ACC112 (cell line): ENCODE measurements around the gene SPSB1.

Experiments
- H2AFZ ChIP-seq: fragments of 200-600 bp; sonication (generic); one replicate; pipeline ENCODE4 v1.6.0; 2017; ENCODE audit warnings: antibody characterized with exemption, low read length; ENCODE audit not compliant: unreplicated experiment
- H3K27ac ChIP-seq: fragments of 200-600 bp; sonication (generic); 2 replicates; pipeline ENCODE4 v1.5.1; 2014; ENCODE audit warnings: low read depth, mild to moderate bottlenecking, antibody characterized with exemption, low read length, moderate library complexity
- H3K27me3 ChIP-seq: fragments of 200-600 bp; sonication (generic); 2 replicates; pipeline ENCODE4 v1.6.1; 2014; ENCODE audit warnings: mild to moderate bottlenecking, antibody characterized with exemption, low read length, moderate library complexity, mixed read lengths; ENCODE audit not compliant: insufficient read depth
- H3K36me3 ChIP-seq: fragments of 200-600 bp; sonication (generic); 2 replicates; pipeline ENCODE4 v1.6.1; 2016; ENCODE audit warnings: mild to moderate bottlenecking, antibody characterized with exemption, low read length, moderate library complexity, mixed read lengths; ENCODE audit not compliant: insufficient read depth
- H3K4me1 ChIP-seq: fragments of 200-600 bp; sonication (generic); one replicate; pipeline ENCODE4 v1.6.1; 2016; ENCODE audit warnings: low read length, mixed read lengths; ENCODE audit not compliant: insufficient read depth, unreplicated experiment, control insufficient read depth
- H3K4me3 ChIP-seq: fragments of 200-600 bp; sonication (generic); 2 replicates; pipeline ENCODE4 v1.5.1; 2014; ENCODE audit warnings: mild to moderate bottlenecking, low read depth, low read length
- H3K79me2 ChIP-seq: fragments of 200-600 bp; sonication (generic); one replicate; pipeline ENCODE4 v1.6.0; 2016; ENCODE audit warnings: low read length; ENCODE audit not compliant: control insufficient read depth, unreplicated experiment, insufficient read depth

SPSB1 gene

DNA sequence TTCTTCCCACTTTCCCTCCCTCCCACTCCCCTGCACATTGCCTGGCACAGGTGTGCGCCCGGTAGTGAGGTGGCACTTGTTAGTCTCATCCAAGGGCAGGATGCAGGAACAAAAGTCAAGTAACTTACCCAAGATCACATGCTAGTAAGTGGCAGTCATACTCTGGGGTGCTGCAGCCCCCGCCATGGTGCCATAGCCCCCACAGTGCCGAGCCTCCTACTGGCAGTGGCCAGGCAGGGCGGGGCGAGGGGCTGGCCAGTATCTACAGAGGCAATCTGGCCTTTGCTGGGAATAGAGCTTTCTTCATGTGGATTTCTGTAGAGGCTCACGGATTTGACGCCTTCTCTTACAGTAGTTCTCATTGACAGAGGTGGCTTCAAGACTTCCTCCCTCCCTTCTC is 31.2 kb upstream of the SPSB1 start:
- Histone ChIP-seq H3K4me3 (no peak overlapping the region), H2AFZ (no peak overlapping the region), H3K4me1 (peaks cover 1% of the 10 kb centered on the region), H3K27ac (no peak overlapping the region), H3K79me2 (peaks cover 33% of the 10 kb centered on the region), H3K27me3 (no peaks in the 10 kb centered on the region), H3K36me3 (peaks cover 14% of the 10 kb centered on the region; the same call in 1 of the 2 replicates)

DNA sequence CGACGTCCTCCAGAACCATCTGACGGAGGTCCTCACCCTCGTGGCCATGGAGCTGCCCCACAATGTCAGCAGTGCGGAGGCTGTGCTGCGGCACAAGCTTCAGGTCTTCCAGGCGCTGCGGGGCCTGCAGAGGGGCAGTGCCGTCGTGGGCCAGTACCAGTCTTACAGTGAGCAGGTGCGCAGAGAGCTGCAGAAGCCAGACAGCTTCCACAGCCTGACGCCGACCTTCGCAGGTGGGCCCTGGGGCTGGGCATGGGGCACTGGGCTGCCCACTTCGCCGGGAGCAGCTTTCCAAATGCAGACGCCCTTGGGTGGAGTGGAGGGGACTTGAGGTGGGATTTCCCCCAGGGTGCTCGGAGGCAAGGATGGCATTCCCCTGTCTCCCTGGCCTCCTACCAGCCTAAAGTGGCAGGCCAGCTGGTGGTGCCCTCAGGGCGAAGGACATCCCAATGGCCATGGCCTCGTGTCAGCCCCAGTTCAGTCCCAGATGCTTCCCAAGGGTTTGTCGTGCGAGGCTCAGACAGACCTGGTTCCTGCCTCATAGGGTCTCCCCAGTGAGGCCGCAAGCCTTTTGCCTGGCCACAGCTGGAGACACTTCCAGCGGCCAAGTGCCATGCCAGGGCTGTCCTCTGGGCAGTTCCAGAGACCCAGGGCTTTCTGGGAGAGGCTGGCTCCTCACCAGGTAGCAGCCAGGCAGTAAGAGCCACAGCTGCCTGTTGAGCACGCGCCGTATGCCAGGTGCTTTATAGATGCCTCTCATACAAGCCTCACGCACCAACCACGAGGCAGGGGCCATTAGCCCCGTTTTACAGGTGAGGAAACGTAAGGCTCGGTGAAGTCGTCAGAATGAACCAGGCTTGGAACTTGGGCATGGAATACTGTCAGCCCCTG is 30.4 kb upstream of the SPSB1 start:
- H3K79me2 ChIP-seq: peaks cover 33% of the 10 kb centered on the region
- H3K36me3 ChIP-seq: peaks cover 14% of the 10 kb centered on the region; the same call in 1 of the 2 replicates
- no peak overlapping the region for H3K27ac ChIP-seq
- H3K4me3 ChIP-seq: no peak overlapping the region
- no peak overlapping the region for H2AFZ ChIP-seq
- H3K27me3 ChIP-seq: no peaks in the 10 kb centered on the region
- H3K4me1 ChIP-seq: peaks cover 3% of the 10 kb centered on the region

DNA sequence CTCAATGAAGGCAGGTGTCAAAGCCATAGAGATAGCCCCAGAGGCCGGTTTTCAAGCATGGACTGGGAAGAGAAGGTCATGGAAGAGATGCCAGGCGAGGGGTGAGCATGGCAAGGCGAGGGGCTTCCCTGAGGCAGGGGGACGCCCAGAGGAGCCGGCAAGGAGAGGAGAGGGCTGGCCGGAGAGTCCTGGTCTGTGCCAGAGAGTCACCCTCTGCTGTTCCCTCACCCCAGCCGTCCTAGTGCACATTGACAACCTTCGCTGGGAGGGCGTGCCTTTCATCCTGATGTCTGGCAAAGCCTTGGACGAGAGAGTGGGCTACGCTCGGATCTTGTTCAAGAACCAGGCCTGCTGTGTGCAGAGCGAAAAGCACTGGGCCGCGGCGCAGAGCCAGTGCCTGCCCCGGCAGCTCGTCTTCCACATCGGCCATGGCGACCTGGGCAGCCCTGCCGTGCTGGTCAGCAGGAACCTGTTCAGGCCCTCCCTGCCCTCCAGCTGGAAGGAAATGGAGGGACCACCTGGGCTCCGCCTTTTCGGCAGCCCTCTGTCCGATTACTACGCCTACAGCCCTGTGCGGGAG is 29.3 kb upstream of the SPSB1 start:
- Histone ChIP-seq H3K27me3 (no peaks in the 10 kb centered on the region), H3K4me3 (no peak overlapping the region), H3K79me2 (peaks cover 23% of the 10 kb centered on the region), H3K4me1 (peaks cover 3% of the 10 kb centered on the region), H2AFZ (no peak overlapping the region), H3K36me3 (peaks cover 6% of the 10 kb centered on the region; the same call in 1 of the 2 replicates), H3K27ac (no peak overlapping the region)

DNA sequence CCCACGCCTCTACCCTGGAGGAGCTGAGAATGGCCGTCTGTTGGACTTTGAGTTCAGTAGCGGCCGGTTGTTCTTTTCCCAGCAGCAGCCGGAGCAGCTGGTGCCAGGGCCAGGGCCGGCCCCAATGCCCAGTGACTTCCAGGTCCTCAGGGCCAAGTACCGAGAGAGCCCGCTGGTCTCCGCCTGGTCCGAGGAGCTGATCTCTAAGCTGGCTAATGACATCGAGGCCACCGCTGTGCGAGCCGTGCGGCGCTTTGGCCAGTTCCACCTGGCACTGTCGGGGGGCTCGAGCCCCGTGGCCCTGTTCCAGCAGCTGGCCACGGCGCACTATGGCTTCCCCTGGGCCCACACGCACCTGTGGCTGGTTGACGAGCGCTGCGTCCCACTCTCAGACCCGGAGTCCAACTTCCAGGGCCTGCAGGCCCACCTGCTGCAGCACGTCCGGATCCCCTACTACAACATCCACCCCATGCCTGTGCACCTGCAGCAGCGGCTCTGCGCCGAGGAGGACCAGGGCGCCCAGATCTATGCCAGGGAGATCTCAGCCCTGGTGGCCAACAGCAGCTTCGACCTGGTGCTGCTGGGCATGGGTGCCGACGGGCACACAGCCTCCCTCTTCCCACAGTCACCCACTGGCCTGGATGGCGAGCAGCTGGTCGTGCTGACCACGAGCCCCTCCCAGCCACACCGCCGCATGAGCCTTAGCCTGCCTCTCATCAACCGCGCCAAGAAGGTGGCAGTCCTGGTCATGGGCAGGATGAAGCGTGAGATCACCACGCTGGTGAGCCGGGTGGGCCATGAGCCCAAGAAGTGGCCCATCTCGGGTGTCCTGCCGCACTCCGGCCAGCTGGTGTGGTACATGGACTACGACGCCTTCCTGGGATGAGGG is 28.5 kb upstream of the SPSB1 start:
- Histone ChIP-seq H3K79me2 (peaks cover 16% of the 10 kb centered on the region), H3K4me3 (no peak overlapping the region), H2AFZ (no peak overlapping the region), H3K36me3 (0 out of 2 replicates have a peak, but pooled peaks cover 3% of the 10 kb centered on the region), H3K4me1 (peaks cover 3% of the 10 kb centered on the region), H3K27me3 (no peaks in the 10 kb centered on the region), H3K27ac (no peak overlapping the region)

DNA sequence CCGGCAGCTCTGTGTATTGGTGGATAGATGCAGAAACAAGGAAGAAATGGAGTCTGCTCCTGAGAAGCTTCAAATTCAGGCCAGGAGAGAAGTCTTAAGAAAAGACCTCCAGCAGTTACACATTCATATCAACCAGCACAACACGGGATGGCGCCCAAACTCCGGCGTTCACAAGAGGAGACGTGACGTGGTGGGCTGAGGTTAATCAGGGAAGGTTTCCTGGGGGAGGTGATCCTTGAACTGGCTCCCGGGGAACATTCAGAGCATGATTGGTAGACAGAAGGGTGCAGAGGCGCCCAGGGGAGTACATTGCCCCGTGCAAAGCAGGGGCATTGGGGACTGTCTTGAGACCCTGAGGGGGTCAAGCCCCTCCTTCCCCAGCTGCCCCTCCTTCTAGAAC is 27.7 kb upstream of the SPSB1 start:
- Histone ChIP-seq H2AFZ (no peak overlapping the region), H3K4me3 (no peak overlapping the region), H3K79me2 (peaks cover 8% of the 10 kb centered on the region), H3K36me3 (no peaks in the 10 kb centered on the region), H3K27ac (no peak overlapping the region), H3K27me3 (no peaks in the 10 kb centered on the region), H3K4me1 (peaks cover 3% of the 10 kb centered on the region)

DNA sequence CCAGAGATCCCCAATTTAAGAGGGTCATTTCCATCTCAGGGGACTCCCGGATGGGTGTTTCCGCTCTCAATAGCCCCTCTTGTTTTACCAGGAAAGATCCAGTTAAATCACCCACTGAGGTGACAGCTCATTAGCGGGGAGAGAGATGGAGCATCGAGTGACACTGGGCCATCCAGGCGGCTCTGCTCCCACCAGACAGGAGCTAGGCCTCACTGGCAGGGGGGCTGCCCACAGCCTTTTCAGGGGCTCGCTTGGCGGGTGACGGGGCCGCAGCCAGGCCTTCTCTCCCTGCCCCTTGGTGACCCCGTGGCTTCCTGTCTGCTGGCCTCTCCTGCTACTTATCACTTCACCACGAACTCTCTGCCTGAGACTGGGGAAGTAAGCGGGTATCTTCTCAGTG is 26.7 kb upstream of the SPSB1 start:
- no peaks in the 10 kb centered on the region for H3K36me3 ChIP-seq
- no peak overlapping the region for H3K4me3 ChIP-seq
- H2AFZ ChIP-seq: no peak overlapping the region
- H3K79me2 ChIP-seq: no peaks in the 10 kb centered on the region
- H3K27ac ChIP-seq: no peak overlapping the region
- no peaks in the 10 kb centered on the region for H3K27me3 ChIP-seq
- peaks cover 3% of the 10 kb centered on the region for H3K4me1 ChIP-seq

DNA sequence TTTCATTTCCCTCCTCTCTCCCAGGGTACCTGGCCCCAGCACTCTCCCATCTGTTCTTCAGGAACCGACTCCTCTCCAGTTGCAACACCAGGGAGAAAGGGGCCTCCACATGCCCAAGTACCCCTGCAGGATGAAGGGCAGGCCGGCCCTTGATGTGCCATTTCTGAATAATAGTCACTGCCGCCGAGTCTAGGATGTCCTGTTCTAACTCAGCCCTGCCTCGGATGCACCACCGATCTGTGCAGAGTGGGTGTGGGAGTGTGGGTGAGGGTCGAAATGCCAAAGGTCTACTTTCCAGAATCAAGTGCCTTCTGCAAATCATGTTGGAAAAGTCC is 25.4 kb upstream of the SPSB1 start:
- H3K27ac ChIP-seq: no peak overlapping the region
- H3K4me1 ChIP-seq: peaks cover 3% of the 10 kb centered on the region
- no peaks in the 10 kb centered on the region for H3K36me3 ChIP-seq
- no peaks in the 10 kb centered on the region for H3K79me2 ChIP-seq
- no peak overlapping the region for H3K4me3 ChIP-seq
- no peak overlapping the region for H2AFZ ChIP-seq
- no peaks in the 10 kb centered on the region for H3K27me3 ChIP-seq

DNA sequence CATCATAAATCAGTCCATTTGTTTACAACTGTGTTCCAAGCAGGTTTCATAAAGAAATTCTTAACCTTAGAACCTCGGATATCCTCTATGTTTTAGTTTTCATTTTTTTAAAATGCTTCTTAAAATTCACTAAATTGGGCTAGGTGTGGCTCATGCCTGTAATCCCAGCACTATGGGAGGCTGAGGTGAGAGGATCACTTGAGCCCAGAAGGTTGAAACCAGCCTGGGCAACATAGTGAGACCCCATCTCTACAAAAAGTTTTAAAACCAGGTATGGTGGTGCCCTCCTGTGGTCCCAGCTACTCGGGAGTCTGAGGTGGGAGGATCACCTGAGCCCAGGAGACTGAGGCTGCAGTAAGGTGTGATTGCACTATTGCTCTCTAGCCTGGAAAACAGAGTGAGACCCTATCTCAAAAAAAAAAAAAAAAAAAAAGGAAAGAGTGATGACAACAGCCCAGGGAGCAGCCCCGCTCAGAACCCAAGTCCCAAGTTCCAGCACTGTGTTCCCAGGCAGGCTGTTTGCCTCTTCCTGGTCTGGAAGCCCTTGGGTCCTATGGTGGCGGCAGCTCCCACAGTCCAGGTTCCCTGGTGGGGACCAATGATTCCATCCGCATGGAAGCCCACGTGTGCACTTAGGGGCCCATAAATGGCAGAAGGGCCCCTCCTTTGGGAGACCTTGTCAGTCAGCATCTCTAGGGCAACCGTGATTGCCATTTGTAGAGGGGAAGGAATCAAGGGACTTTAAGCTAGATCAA is 24.7 kb upstream of the SPSB1 start:
- Histone ChIP-seq H3K4me1 (peaks cover 3% of the 10 kb centered on the region), H3K79me2 (no peaks in the 10 kb centered on the region), H3K27me3 (no peaks in the 10 kb centered on the region), H3K36me3 (no peaks in the 10 kb centered on the region), H3K4me3 (no peak overlapping the region), H2AFZ (no peak overlapping the region), H3K27ac (no peak overlapping the region)

DNA sequence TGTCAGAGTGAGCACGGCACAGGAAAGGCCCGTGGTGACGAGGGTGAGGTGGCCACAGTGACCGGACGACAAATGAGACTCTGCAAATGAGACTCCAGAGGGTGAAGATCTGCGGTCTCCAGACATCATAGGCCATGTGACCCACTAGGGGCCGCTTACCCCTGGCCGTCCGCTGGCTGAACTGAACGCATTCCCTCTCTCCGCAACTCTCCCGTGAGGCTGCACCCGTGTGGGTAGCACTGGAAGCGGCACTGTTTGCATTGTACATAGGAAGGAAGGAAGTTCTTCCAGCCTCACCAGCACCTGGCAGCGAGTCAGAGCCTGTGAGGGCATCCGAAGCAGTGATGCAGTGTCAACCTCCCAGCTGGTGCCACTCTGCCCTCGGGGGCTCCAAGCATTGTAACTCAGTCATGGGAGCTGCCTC is 23.6 kb upstream of the SPSB1 start:
- Histone ChIP-seq H3K27me3 (no peaks in the 10 kb centered on the region), H3K4me1 (peaks cover 3% of the 10 kb centered on the region), H3K79me2 (no peaks in the 10 kb centered on the region), H3K36me3 (no peaks in the 10 kb centered on the region), H2AFZ (no peak overlapping the region), H3K27ac (no peak overlapping the region), H3K4me3 (no peak overlapping the region)

DNA sequence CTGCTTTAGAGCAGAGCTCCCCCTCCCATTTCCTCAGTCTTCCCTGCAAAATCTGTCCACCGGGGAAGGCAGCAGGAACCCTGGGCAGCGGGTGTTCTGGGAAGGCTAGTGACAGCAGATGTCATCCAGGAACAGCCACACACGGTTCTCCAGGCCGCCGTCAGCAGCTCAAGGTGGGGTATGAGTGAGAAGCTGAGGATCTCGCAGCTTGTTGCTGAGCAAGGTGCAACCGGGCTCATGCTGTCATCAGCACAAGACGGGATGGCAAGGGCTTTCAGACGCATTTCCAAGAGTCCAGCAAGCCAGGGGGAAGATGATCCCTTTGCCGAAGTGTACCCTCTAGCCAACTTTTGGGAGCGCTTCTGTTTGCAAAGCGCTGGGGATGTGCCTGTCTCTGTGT is 23.0 kb upstream of the SPSB1 start:
- Histone ChIP-seq H3K4me3 (no peak overlapping the region), H3K27me3 (no peaks in the 10 kb centered on the region), H3K4me1 (peaks cover 3% of the 10 kb centered on the region), H3K36me3 (no peaks in the 10 kb centered on the region), H3K27ac (no peak overlapping the region), H2AFZ (no peak overlapping the region), H3K79me2 (no peaks in the 10 kb centered on the region)
